GM12878 (cell line): ENCODE measurements around the gene ZNF496. TPM values are rescaled to one million over a fixed set of nuclear protein-coding genes. Genes with fewer than 3 reads are reported as not detected.

Source experiments
- ATAC-seq: fragments of 200-7000 bp; cut with Tn5 transposase; 3 replicates; pipeline ENCODE4 v1.9.1; 2020; ENCODE audit warnings: mild to moderate bottlenecking, moderate library complexity
- BruUV-seq: library from RNA; stranded (reverse); fragments of 400-500 nt; replicated peaks from 2 replicates; lab custom pipeline; 2021; lab: Mats Ljungman, UMichigan
- CTCF ChIA-PET: fragments of 300-600 bp; sonication (Branson Sonifier 250); formaldehyde crosslinking; extraction: SDS; loops from one replicate; lab custom pipeline; 2021; ENCODE audit warnings: inconsistent platforms; lab: Yijun Ruan, JAX
- POLR2A ChIA-PET: fragments of 350-600 bp; formaldehyde crosslinking; extraction: SDS; loops from one replicate; lab custom pipeline; 2021; ENCODE audit warnings: inconsistent platforms; lab: Charles Lee
- RAD21 ChIA-PET: fragments of 300-600 bp; sonication (Branson Sonifier 250); formaldehyde crosslinking; loops from one replicate; lab custom pipeline; 2023; ENCODE audit warnings: antibody characterized with exemption; ENCODE audit not compliant: unreplicated experiment; lab: Charles Lee
- SMC1A ChIA-PET: fragments of 300-600 bp; sonication (Branson Sonifier 250); formaldehyde crosslinking; loops from one replicate; lab custom pipeline; 2023; ENCODE audit not compliant: unreplicated experiment, uncharacterized antibody; lab: Charles Lee
- DNase-seq: peaks from one replicate; pipeline ENCODE4 v3.0.0-alpha.2; 2011; ENCODE audit warnings: low read depth, low spot score
- FAIRE-seq: peaks from 3 replicates; lab custom pipeline; 2011; peaks lifted over from hg19 to GRCh38; lab: Jason Lieb, UNC
- H2AFZ ChIP-seq: 2 replicates; pipeline ENCODE4 v1.6.0; 2011; ENCODE audit warnings: low read depth, low read length, control low read depth; ENCODE audit not compliant: control insufficient read depth
- H3K27ac ChIP-seq: 2 replicates; pipeline ENCODE4 v1.5.1; 2011; ENCODE audit warnings: control low read depth; ENCODE audit not compliant: control insufficient read depth, insufficient read depth
- H3K27me3 ChIP-seq, 2 experiments: replicated peaks in 1 of 2; 2 replicates each; pipeline versions ENCODE4 v1.6.0 to v1.6.1; 2011; ENCODE audit warnings: low read length in 1 of 2; ENCODE audit not compliant: control insufficient read depth in 2 of 2, insufficient read depth in 2 of 2
- H3K36me3 ChIP-seq, 2 experiments: 2 replicates each; pipeline ENCODE4 v1.5.1; 2011; ENCODE audit warnings: low read length in 1 of 2; ENCODE audit not compliant: control insufficient read depth in 2 of 2, insufficient read depth in 2 of 2
- H3K4me1 ChIP-seq: 2 replicates; pipeline ENCODE4 v1.6.1; 2011; ENCODE audit warnings: mild to moderate bottlenecking, low read length, moderate library complexity, mixed read lengths; ENCODE audit not compliant: control insufficient read depth, insufficient read depth
- H3K4me2 ChIP-seq: 2 replicates; pipeline ENCODE4 v1.6.0; 2011; ENCODE audit warnings: control low read depth; ENCODE audit not compliant: control insufficient read depth, insufficient read depth
- H3K4me3 ChIP-seq: fragments of 200-600 bp; sonication (generic); 2 replicates; pipeline ENCODE4 v1.5.1; 2016
- H3K79me2 ChIP-seq: 2 replicates; pipeline ENCODE4 v1.6.0; 2011; ENCODE audit warnings: low read length; ENCODE audit not compliant: control insufficient read depth, insufficient read depth
- H3K9ac ChIP-seq: 2 replicates; pipeline ENCODE4 v1.8.0; 2011; ENCODE audit warnings: low read length, control low read depth, mixed read lengths; ENCODE audit not compliant: control insufficient read depth, insufficient read depth
- H3K9me3 ChIP-seq: replicated peaks from 3 replicates; pipeline ENCODE4 v1.5.1; 2011; ENCODE audit warnings: mild to moderate bottlenecking, low read length; ENCODE audit not compliant: control insufficient read depth, insufficient read depth
- H4K20me1 ChIP-seq: 2 replicates; pipeline ENCODE4 v1.6.0; 2011; ENCODE audit not compliant: control insufficient read depth, insufficient read depth
- EED ChIP-seq: sonication (generic); IDR thresholded peaks from 2 replicates; pipeline ENCODE4 v1.6.1; 2016; ENCODE audit warnings: antibody characterized with exemption, low read depth
- EGR1 ChIP-seq, 2 experiments: IDR thresholded peaks; 1 replicate in 1 of 2; 2 replicates in 1 of 2; pipeline ENCODE4 v1.6.1; 2011 to 2012; ENCODE audit warnings: low read depth in 2 of 2, low read length in 2 of 2, borderline replicate concordance in 1 of 2, mild to moderate bottlenecking in 1 of 2, moderate library complexity in 1 of 2
- NR2C1 ChIP-seq: fragments of 450-650 bp; IDR thresholded peaks from 2 replicates; pipeline ENCODE4 v1.6.1; 2017; ENCODE audit warnings: antibody characterized with exemption, mild to moderate bottlenecking, moderate library complexity
- WGBS: methylation state at CpG from one replicate; pipeline ENCODE4 v1.1.6; 2016; ENCODE audit warnings: low lambda C conversion rate; ENCODE audit not compliant: insufficient replicate concordance, insufficient coverage; ENCODE audit errors: missing lambda C conversion rate; 5-methylcytosine and 5-hydroxymethylcytosine counted together
- in situ Hi-C: fragments of 300-500 bp; cut with MboI; formaldehyde crosslinking; loops from 9 replicates; pipeline ENCODE4 v1.14.3; 2018; ENCODE audit warnings: mixed read lengths
- intact Hi-C: fragments of 100-400 bp; cut with micrococcal nuclease; formaldehyde crosslinking; loops from one replicate; pipeline ENCODE4 v1.14.2; 2022; ENCODE audit not compliant: unreplicated experiment
- polyA plus RNA-seq, 11 experiments: library from polyadenylated mRNA; depleted of rRNA in 4 of 11; unstranded in 6 of 11; stranded (reverse) in 5 of 11; fragments of >200 nt; fragmentation: Nextera tagmentation in 4 of 11; fragmentation: Illumina TruSeq in 1 of 11; extraction: Ambion mirVana in 4 of 11; extraction: Trizol in 1 of 11; gene quantifications; 1 replicate in 1 of 11; 2 replicates in 10 of 11; pipeline versions ENCODE4 v1.2.1 to v1.2.3, GENCODE V29; 2011 to 2016; ENCODE audit warnings: inconsistent platforms in 2 of 11, missing spikeins in 2 of 11, low read depth in 1 of 11
- total RNA-seq, 4 experiments: library from RNA; depleted of rRNA in 3 of 4; stranded (reverse); fragments of >200 nt in 3 of 4; fragmentation: Illumina TruSeq in 1 of 4; extraction: Trizol in 1 of 4; gene quantifications; 2 replicates each; pipeline versions ENCODE4 v1.2.1 to v1.2.3, GENCODE V29; 2013 to 2021
- TF ChIP-seq, protein P1 (sequence below): fragments of 150-350 bp; IDR thresholded peaks from 2 replicates; pipeline ENCODE4 v1.6.1; 2014; ENCODE audit warnings: mild to moderate bottlenecking, low read depth, low read length

Gene ZNF496
- total and polyA plus RNA-seq, 10 of the 15 experiments (the other 5 are each of a cell fraction or from before 2014, with no cell fraction given): 1.6 to 26.4 (median 12.5) TPM

DNA sequence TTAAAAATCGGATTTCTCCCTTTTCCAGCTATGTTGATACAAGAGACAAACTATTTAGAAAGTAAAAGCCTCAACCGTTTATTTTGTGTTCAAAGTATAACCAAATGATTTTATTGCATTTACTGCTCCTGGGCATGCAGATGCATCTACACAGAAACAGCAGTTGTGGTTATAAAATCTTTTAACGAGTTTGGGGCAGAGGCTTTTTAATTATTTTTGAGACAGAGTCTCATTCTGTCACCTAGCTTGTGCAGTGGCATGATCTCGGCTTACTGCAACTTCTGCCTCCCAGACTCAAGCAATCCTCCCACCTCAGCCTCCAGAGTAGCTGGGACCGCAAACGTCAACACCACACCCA is 33.6 kb downstream of the ZNF496 start:
- Histone ChIP-seq H2AFZ (no peak overlapping the region), H3K4me3 (no peak overlapping the region)
- 86% methylated on average over 6 of the region's 6 CpGs for WGBS
- ATAC-seq: no peak
- in situ Hi-C loops: no loop called here
- CTCF ChIA-PET: interaction anchor here (1.1 to 1.2 kb wide), 2 partner anchors 75 to 188 kb away, joined by 3 to 5 read pairs; no protein-coding TSS in a partner anchor
- TF ChIP-seq EGR1 (IDR thresholded peaks at IDR 0.05; ENCODE audit: borderline replicate concordance in 1 of 2, low read depth in 2 of 2, low read length in 2 of 2) (no peak), NR2C1 (no peak), EED (no peak)
- TF ChIP-seq, protein P1, sequence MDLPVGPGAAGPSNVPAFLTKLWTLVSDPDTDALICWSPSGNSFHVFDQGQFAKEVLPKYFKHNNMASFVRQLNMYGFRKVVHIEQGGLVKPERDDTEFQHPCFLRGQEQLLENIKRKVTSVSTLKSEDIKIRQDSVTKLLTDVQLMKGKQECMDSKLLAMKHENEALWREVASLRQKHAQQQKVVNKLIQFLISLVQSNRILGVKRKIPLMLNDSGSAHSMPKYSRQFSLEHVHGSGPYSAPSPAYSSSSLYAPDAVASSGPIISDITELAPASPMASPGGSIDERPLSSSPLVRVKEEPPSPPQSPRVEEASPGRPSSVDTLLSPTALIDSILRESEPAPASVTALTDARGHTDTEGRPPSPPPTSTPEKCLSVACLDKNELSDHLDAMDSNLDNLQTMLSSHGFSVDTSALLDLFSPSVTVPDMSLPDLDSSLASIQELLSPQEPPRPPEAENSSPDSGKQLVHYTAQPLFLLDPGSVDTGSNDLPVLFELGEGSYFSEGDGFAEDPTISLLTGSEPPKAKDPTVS: no peak
- TF ChIP-seq, all 136 proteins: peak for 0
- SMC1A ChIA-PET: no interaction called here
- DNase-seq (no peak), FAIRE-seq (no peak)
- no peak overlapping the region for H3K27ac ChIP-seq
- no peaks in the 10 kb centered on the region for H3K79me2 ChIP-seq
- no peaks in the 10 kb centered on the region for H4K20me1 ChIP-seq
- peaks cover 2 to 3% of the 10 kb centered on the region in 2 experiments; a peak in 2 of 4 replicates for H3K36me3 ChIP-seq
- RAD21 ChIA-PET: no interaction called here
- no TSS peak for BruUV-seq
- no peaks in the 10 kb centered on the region for H3K4me1 ChIP-seq
- no peaks in the 10 kb centered on the region for H3K9me3 ChIP-seq
- H3K4me2 ChIP-seq: no peak overlapping the region
- no peaks in the 10 kb centered on the region for H3K27me3 ChIP-seq
- H3K9ac ChIP-seq: no peak overlapping the region
- POLR2A ChIA-PET: no interaction called here
- intact Hi-C loops: no loop called here
